ENCODE data around the gene TMEM198. TPM values are rescaled to one million over a fixed set of nuclear protein-coding genes. Genes with fewer than 3 reads are reported as not detected.

Gene TMEM198
- total and polyA plus RNA-seq, 2 donors (not counting 3 experiments of a cell fraction or from before 2014, with no cell fraction given): not detected

GRCh38 chr2:219591091-219591490 lies 47.3 kb downstream of the TMEM198 start:
- TF ChIP-seq MYC (IDR thresholded peaks at IDR 0.05; ENCODE audit: low read depth, low read length): no peak
- TF ChIP-seq POLR2A (IDR thresholded peaks at IDR 0.05; ENCODE audit: low read depth, low read length): no peak
- TF ChIP-seq EZH2 (IDR thresholded peaks at IDR 0.05; ENCODE audit: borderline replicate concordance, low read depth, low read length, severe bottlenecking): no peak
- TF ChIP-seq FOS (IDR thresholded peaks at IDR 0.05; ENCODE audit: borderline replicate concordance, insufficient read depth, low read length): no peak
- no peak for TF ChIP-seq POLR2AphosphoS5 (IDR thresholded peaks at IDR 0.05; ENCODE audit: insufficient read depth, low read depth, low read length)
- no peak for TF ChIP-seq JUN (IDR thresholded peaks at IDR 0.05; ENCODE audit: borderline replicate concordance, insufficient read depth, insufficient read length, low read depth)
- TF ChIP-seq, protein P1, sequence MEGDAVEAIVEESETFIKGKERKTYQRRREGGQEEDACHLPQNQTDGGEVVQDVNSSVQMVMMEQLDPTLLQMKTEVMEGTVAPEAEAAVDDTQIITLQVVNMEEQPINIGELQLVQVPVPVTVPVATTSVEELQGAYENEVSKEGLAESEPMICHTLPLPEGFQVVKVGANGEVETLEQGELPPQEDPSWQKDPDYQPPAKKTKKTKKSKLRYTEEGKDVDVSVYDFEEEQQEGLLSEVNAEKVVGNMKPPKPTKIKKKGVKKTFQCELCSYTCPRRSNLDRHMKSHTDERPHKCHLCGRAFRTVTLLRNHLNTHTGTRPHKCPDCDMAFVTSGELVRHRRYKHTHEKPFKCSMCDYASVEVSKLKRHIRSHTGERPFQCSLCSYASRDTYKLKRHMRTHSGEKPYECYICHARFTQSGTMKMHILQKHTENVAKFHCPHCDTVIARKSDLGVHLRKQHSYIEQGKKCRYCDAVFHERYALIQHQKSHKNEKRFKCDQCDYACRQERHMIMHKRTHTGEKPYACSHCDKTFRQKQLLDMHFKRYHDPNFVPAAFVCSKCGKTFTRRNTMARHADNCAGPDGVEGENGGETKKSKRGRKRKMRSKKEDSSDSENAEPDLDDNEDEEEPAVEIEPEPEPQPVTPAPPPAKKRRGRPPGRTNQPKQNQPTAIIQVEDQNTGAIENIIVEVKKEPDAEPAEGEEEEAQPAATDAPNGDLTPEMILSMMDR (IDR thresholded peaks at IDR 0.05; ENCODE audit: extremely low read depth in 1 of 2, insufficient read depth in 1 of 2, low read depth in 1 of 2, low read length in 2 of 2): no peak
- no peak for TF ChIP-seq GATA2 (IDR thresholded peaks at IDR 0.05; ENCODE audit: insufficient read depth, insufficient read length, low read depth, low read length)
- no peak for TF ChIP-seq MAX (IDR thresholded peaks at IDR 0.05; ENCODE audit: insufficient read depth, insufficient read length)
- BruUV-seq (replicated peaks): no TSS peak
- dilution Hi-C loops (cut with MboI; ENCODE audit: extremely low pct_ligation_motif_present, low sequenced_read_pairs) (no loop called here), intact Hi-C loops (cut with micrococcal nuclease) (no loop called here)
- H3K79me2 ChIP-seq (ENCODE audit: control insufficient read depth, insufficient read depth, low read length): no peaks in the 10 kb centered on the region
- H2AFZ ChIP-seq (ENCODE audit: low read depth, low read length): no peak overlapping the region
- H3K27me3 ChIP-seq (ENCODE audit: control insufficient read depth in 2 of 2, insufficient read depth in 2 of 2, low read length in 2 of 2): peaks cover 4 to 5% of the 10 kb centered on the region in 2 experiments
- no peaks in the 10 kb centered on the region for H3K4me1 ChIP-seq (ENCODE audit: control insufficient read depth, extremely low read depth, insufficient read depth, low read length)
- ChIA-PET CTCF (interaction anchor here (1.0 to 1.9 kb wide), 2 partner anchors 30 to 50 kb away, joined by 3 to 7 read pairs; no protein-coding TSS in a partner anchor), POLR2A (interaction anchor here (0.7 kb wide), 1 partner anchor 41 kb away, joined by 3 read pairs; no protein-coding TSS in a partner anchor)
- no peak overlapping the region for H3K4me3 ChIP-seq (replicated peaks in 1 of 3; ENCODE audit: insufficient read depth in 1 of 3, low read depth in 1 of 3, low read length in 3 of 3)
- H3K4me2 ChIP-seq (ENCODE audit: insufficient read depth, low read length): no peak overlapping the region
- no peak overlapping the region for H3K9ac ChIP-seq (replicated peaks; ENCODE audit: extremely low read depth, insufficient read depth, low read length)
- H3K36me3 ChIP-seq (ENCODE audit: control insufficient read depth in 2 of 2, extremely low read depth in 1 of 2, insufficient read depth in 2 of 2, low read length in 2 of 2): no peaks in the 10 kb centered on the region
- no peaks in the 10 kb centered on the region for H3K9me3 ChIP-seq (replicated peaks; ENCODE audit: control insufficient read depth, insufficient read depth, low read length)
- no peak for FAIRE-seq
- no peaks in the 10 kb centered on the region for H3K9me1 ChIP-seq (replicated peaks; ENCODE audit: control insufficient read depth, extremely low read depth, insufficient read depth, low read length)
- H4K20me1 ChIP-seq (replicated peaks; ENCODE audit: control insufficient read depth, extremely low read depth, insufficient read depth, low read length): no peaks in the 10 kb centered on the region
- DNase-seq (ENCODE audit: low read depth, low spot score): no peak
- no peak overlapping the region for H3K27ac ChIP-seq (ENCODE audit: insufficient read depth, low read depth, low read length)
